Measurements from ENCODE around the gene ZNF165. TPM values are rescaled to one million over a fixed set of nuclear protein-coding genes. Genes with fewer than 3 reads are reported as not detected.
"Not testable (repeated sequence)": the region's sequence is repeated elsewhere in the genome, so short reads cannot be mapped to it uniquely, and the experiment has no call there.

The ZNF165 gene
- total and polyA plus RNA-seq, 2 donors (not counting 1 experiment from before 2014, with no cell fraction given), result 0.23 to 0.33 TPM

DNA sequence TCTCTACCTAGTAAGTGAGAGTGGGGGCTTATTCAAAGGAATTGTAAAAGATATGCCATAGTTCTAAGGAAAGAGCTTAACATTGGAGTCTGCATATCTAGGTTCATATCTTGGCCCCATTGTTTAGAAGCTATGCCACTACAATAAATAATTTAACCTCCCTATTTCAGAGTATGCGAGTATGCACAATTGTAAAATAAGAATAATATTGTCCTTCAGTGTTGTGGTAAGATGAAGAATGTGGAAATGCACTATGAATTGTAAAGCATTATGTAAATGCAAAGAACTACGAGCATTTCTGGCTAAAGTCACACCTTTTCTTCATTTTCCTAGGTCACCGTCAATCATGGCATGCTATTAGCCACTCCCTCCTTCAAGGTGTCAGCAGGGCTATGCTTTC, 16.1 kb upstream of the ZNF165 start:
- no peak for DNase-seq (ENCODE audit: low read depth in 2 of 2)
- Histone ChIP-seq H3K4me2 (ENCODE audit: extremely low read depth, insufficient read depth, low read length) (no peak overlapping the region), H3K27ac (ENCODE audit: insufficient read depth, low read length) (no peak overlapping the region), H3K36me3 (ENCODE audit: control insufficient read depth, insufficient read depth, low read length) (no peaks in the 10 kb centered on the region), H3K9ac (ENCODE audit: insufficient read depth, low read length) (no peak overlapping the region), H3K4me3 (replicated peaks in 1 of 4; ENCODE audit: control extremely low read depth in 1 of 4, insufficient read depth in 1 of 4, low read depth in 3 of 4, low read length in 4 of 4) (no peak overlapping the region), H3K79me2 (ENCODE audit: control insufficient read depth, insufficient read depth, low read length) (no peaks in the 10 kb centered on the region), H4K20me1 (ENCODE audit: control insufficient read depth, extremely low read depth, insufficient read depth, low read length) (no peaks in the 10 kb centered on the region), H3K4me1 (ENCODE audit: control insufficient read depth, extremely low read depth, insufficient read depth, low read length) (no peaks in the 10 kb centered on the region), H3K9me3 (ENCODE audit: control insufficient read depth, insufficient read depth, low read depth, low read length) (no peaks in the 10 kb centered on the region), H2AFZ (ENCODE audit: low read length) (no peak overlapping the region), H3K27me3 (ENCODE audit: control insufficient read depth, insufficient read depth, low read length) (no peaks in the 10 kb centered on the region)
- TF ChIP-seq EZH2 (IDR thresholded peaks at IDR 0.05; ENCODE audit: low read length, missing control alignments), result no peak
- TF ChIP-seq, protein P1, sequence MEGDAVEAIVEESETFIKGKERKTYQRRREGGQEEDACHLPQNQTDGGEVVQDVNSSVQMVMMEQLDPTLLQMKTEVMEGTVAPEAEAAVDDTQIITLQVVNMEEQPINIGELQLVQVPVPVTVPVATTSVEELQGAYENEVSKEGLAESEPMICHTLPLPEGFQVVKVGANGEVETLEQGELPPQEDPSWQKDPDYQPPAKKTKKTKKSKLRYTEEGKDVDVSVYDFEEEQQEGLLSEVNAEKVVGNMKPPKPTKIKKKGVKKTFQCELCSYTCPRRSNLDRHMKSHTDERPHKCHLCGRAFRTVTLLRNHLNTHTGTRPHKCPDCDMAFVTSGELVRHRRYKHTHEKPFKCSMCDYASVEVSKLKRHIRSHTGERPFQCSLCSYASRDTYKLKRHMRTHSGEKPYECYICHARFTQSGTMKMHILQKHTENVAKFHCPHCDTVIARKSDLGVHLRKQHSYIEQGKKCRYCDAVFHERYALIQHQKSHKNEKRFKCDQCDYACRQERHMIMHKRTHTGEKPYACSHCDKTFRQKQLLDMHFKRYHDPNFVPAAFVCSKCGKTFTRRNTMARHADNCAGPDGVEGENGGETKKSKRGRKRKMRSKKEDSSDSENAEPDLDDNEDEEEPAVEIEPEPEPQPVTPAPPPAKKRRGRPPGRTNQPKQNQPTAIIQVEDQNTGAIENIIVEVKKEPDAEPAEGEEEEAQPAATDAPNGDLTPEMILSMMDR (conservative IDR thresholded peaks at IDR 0.05 in 1 of 2, IDR thresholded peaks at IDR 0.05 in 1 of 2; ENCODE audit: low read depth in 1 of 2, low read length in 2 of 2), result no peak

DNA sequence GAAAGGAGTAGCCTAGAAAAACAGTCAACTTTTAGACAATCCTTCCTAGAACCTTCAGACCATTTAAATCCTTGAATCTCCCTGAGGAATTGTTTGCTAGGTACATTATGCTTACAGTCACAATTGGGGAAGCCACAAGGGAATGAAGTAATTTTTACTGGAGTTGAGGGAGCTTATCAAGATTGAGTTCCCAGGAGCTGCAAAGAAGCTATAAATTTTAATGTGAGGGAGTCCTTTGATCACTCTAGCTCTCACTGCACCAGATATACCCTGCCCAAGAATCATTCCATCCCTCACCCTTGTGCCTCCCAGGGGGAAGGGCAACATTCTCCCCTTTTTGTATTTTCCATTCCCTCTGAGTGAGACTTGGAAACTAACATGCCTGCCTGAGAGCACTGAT, 12.3 kb upstream of the ZNF165 start:
- Histone ChIP-seq H4K20me1 (ENCODE audit: control insufficient read depth, extremely low read depth, insufficient read depth, low read length) (no peaks in the 10 kb centered on the region), H3K9ac (ENCODE audit: insufficient read depth, low read length) (no peak overlapping the region), H3K36me3 (ENCODE audit: control insufficient read depth, insufficient read depth, low read length) (no peaks in the 10 kb centered on the region), H3K27ac (ENCODE audit: insufficient read depth, low read length) (no peak overlapping the region), H3K79me2 (ENCODE audit: control insufficient read depth, insufficient read depth, low read length) (no peaks in the 10 kb centered on the region), H3K4me3 (replicated peaks in 1 of 4; ENCODE audit: control extremely low read depth in 1 of 4, insufficient read depth in 1 of 4, low read depth in 3 of 4, low read length in 4 of 4) (no peak overlapping the region), H3K4me1 (ENCODE audit: control insufficient read depth, extremely low read depth, insufficient read depth, low read length) (no peaks in the 10 kb centered on the region), H3K27me3 (ENCODE audit: control insufficient read depth, insufficient read depth, low read length) (no peaks in the 10 kb centered on the region), H3K9me3 (ENCODE audit: control insufficient read depth, insufficient read depth, low read depth, low read length) (no peaks in the 10 kb centered on the region), H3K4me2 (ENCODE audit: extremely low read depth, insufficient read depth, low read length) (no peak overlapping the region), H2AFZ (ENCODE audit: low read length) (no peak overlapping the region)
- TF ChIP-seq EZH2 (IDR thresholded peaks at IDR 0.05; ENCODE audit: low read length, missing control alignments), result no peak
- TF ChIP-seq, protein P1 (conservative IDR thresholded peaks at IDR 0.05 in 1 of 2, IDR thresholded peaks at IDR 0.05 in 1 of 2; ENCODE audit: low read depth in 1 of 2, low read length in 2 of 2), result no peak
- DNase-seq (ENCODE audit: low read depth in 2 of 2), result no peak

- DNase-seq (ENCODE audit: low read depth in 2 of 2), result not testable (repeated sequence)
Observed at GRCh38 chr6:28070968-28071367, 9.4 kb upstream of the ZNF165 start.

More at GRCh38 chr6:28070968-28071367, 9.4 kb upstream of the ZNF165 start:
- H3K27ac ChIP-seq (ENCODE audit: insufficient read depth, low read length); H3K36me3 ChIP-seq (ENCODE audit: control insufficient read depth, insufficient read depth, low read length); H3K4me1 ChIP-seq (ENCODE audit: control insufficient read depth, extremely low read depth, insufficient read depth, low read length); H3K4me2 ChIP-seq (ENCODE audit: extremely low read depth, insufficient read depth, low read length); H3K9ac ChIP-seq (ENCODE audit: insufficient read depth, low read length); H2AFZ ChIP-seq (ENCODE audit: low read length); H3K4me3 ChIP-seq (replicated peaks in 1 of 4; ENCODE audit: control extremely low read depth in 1 of 4, insufficient read depth in 1 of 4, low read depth in 3 of 4, low read length in 4 of 4); H3K9me3 ChIP-seq (ENCODE audit: control insufficient read depth, insufficient read depth, low read depth, low read length); H3K27me3 ChIP-seq (ENCODE audit: control insufficient read depth, insufficient read depth, low read length); H4K20me1 ChIP-seq (ENCODE audit: control insufficient read depth, extremely low read depth, insufficient read depth, low read length); H3K79me2 ChIP-seq (ENCODE audit: control insufficient read depth, insufficient read depth, low read length): not testable (repeated sequence)

Measured in fibroblast of lung (primary cell).